Measurements from ENCODE around the gene SCYL3.
"Not testable (repeated sequence)": the region's sequence is repeated elsewhere in the genome, so short reads cannot be mapped to it uniquely, and the experiment has no call there.

Gene SCYL3

GRCh38 chr1:169869426-169869825 is 24.3 kb downstream of the SCYL3 start:
- DNase-seq, result no peak

DNA sequence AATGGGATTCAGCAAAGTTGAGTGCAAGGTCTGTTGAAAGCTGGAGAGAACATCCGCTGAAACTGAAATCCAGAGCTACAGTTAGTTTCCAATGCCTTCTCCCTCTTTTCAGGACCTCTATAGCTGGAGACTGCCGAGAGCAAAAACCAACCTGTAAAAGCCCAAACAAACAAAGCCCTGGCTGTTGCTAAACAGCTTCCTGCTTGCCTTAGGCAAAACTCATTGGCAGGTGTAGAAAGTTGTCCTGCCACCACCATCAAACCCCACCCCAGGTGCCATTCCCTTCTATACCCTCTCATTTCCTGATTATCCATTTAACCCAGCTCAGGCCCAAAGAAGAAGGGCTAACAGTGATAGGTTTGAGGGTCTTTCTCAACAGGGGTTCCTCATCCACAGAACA is 24.7 kb downstream of the SCYL3 start:
- no peak for DNase-seq

DNA sequence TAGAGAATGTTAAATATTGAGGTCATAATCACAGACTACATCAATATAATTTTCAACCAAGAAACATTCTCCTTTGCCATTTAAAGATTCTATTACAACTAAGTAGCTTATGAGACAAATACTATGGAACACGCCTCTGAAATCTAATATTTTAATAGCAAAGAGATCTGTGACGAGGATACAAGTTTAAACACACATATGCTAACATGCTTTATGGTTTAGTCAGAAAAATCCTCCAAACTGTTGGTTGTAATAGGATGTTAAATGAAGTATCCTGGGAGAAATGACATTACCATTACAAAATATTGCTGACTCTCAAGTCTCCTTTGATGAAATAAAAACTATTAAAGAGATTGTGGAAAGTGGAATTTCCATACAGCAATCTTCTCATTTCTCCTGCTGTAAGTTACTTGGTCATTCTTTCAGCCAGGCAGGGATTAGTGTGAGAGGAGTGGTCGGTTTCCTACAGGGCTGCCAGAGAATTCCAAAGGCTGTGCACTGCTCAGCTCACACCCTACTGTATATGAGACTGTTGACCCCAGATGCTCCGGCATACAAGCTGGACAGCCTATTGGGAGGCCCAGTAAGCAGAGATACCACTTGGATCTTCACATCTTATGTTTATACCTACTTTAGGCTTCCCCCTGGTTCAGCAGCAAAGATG is 26.6 kb downstream of the SCYL3 start:
- DNase-seq, result peak; percentile 66

- DNase-seq, result no peak
Observed at GRCh38 chr1:169866577-169866976, 27.1 kb downstream of the SCYL3 start.

- DNase-seq, result not testable (repeated sequence)
Observed at GRCh38 chr1:169864531-169864930, 29.2 kb downstream of the SCYL3 start.

GRCh38 chr1:169860750-169861149 is 32.9 kb downstream of the SCYL3 start:
- no peak for DNase-seq

DNA sequence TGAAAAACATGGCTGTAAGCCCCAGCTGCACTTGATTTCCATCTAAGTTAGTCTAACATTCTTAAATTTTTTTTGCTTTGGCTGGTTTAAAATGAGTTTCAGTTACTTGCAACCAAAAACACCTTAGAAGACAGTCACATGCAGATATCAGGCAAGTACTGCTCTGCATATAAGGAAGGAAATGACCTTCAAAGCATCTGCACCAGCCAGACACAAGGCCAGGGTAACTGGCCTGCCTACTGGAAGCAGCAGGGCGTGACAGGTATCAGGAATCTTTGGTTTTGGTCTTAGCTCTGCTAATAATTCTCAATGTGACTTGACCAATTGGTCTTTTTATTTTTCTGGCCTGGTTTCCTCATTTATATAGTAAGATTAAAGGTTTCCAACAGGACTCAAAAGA is 33.5 kb downstream of the SCYL3 start:
- DNase-seq, result no peak

- DNase-seq, result no peak
Observed at GRCh38 chr1:169859001-169859400, 34.7 kb downstream of the SCYL3 start.

DNA sequence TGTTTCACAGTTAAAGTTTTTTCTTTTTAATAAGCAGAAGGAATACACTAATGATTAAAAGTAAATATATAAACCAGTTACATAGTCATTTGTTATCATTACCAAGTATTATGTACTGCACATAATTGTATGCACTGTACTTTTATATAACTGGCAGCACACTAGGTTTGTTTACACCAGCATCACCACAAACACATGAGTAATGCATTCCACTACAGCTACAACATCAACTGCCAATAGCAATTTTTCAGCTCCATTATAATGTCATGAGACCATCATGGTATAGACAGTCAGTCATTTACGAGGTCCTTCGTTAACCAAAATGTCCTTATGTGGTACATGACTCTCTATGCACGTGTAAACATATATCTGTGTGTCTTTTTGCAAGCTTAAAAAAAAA is 35.2 kb downstream of the SCYL3 start:
- no peak for DNase-seq

GRCh38 chr1:169853341-169853740 is 40.4 kb downstream of the SCYL3 start:
- peak; percentile 70 for DNase-seq

GRCh38 chr1:169849346-169850022 is 44.2 kb downstream of the SCYL3 start:
- no peak for DNase-seq

DNA sequence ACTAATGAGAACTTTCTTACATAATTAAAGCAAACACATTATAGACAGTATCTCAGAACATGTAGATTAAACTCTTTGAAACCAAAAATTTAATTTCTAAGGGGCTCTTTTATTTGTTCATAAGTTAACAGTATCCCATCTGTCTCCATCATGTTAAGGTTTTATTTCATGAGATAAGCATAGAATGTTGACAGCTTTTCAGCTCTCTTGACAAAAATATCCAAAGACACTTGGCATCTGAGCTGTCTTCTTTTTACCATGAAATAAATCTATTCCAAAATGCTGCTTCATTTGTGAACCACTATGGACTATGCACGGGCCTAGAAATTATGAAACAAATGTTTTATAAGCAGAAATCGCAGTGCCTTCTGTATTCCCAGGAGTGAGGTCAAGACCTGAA is 45.2 kb downstream of the SCYL3 start:
- DNase-seq, result no peak

- no peak for DNase-seq
Observed at GRCh38 chr1:169844941-169845608, 48.6 kb downstream of the SCYL3 start.

DNA sequence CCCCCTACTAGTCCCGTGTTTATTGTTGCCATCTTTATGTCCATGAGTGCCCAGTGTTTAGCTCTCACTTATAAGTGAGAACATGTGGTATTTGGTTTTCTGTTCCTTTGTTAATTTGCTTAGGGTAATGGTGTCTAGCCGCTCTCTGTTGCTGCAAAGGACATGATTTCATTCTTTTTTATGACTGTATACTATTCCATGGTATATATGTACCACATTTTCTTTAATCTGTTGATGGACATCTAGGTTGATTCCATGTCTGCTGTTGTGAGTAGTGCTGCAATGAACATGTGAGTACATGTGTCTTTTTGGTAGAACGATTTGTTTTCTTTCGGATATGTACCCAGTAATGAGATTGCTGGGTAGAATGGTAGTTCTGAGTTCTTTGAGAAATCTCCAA is 54.8 kb downstream of the SCYL3 start:
- no peak for DNase-seq

- no peak for DNase-seq
Observed at GRCh38 chr1:169836198-169836597, 57.5 kb downstream of the SCYL3 start.

DNA sequence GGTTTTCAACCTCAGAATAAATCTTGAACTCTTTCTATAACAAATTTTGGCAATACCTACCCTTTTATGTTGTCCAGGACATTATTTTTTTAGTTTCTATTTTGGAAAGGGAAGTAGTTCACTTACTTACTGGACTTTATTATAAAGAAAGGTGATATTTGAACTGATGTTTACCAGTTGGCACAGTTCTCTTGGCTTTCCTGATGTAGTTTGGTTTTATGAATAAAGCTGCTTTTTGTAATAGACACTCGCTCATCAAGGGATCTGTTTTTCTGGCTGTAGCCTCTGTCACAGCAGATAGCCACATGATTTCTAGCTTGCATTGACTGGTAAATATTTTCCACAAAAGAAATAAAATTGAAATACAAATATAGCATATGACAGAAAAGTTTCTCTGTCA is 58.0 kb downstream of the SCYL3 start:
- DNase-seq, result no peak

- DNase-seq, result no peak
Observed at GRCh38 chr1:169834869-169835268, 58.8 kb downstream of the SCYL3 start.

GRCh38 chr1:169833179-169833901 is 60.4 kb downstream of the SCYL3 start:
- no peak for DNase-seq

DNA sequence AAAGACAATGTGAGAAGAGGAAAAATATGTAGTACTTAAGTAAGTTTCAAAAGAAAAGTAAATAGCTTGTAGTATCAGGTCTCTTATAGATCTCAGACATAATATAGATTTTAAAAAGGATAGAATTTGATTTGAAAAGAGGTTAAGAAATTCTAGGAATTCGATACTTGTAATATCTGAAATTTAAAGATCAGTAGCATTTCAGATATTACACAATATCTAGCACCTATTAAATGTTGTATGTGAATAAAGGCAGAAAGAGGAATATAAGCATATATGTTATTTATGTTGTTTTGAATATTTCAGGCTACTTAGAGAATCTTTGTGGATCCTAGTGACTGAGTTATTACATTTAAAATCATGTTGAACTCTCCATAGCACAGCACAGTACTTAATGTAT is 64.0 kb downstream of the SCYL3 start:
- DNase-seq, result no peak

GRCh38 chr1:169824153-169824552 is 69.5 kb downstream of the SCYL3 start:
- DNase-seq, result no peak

DNA sequence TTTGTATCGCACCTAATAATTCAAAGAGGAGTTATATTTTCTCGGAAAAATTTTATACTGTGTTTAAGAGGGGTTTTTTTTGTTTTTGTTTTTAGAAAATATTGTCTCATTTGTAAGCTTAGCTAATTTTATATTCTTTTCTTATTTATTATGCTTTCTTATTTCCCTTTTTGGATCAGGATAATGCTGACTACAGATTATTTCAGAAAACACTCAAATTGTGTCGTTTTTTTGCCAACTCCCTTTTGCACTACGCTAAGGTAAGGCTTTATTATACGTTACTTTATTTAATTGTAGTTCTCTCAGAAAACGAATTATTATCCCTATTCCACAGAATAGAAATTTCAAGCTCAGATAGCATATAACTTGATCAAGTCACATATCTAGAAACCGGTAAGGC is 72.2 kb downstream of the SCYL3 start:
- DNase-seq, result no peak

- no peak for DNase-seq
Observed at GRCh38 chr1:169816617-169817016, 77.1 kb downstream of the SCYL3 start.

GRCh38 chr1:169814265-169814664 is 79.4 kb downstream of the SCYL3 start:
- no peak for DNase-seq

GRCh38 chr1:169812131-169812530 is 81.6 kb downstream of the SCYL3 start:
- DNase-seq, result no peak

Data from right hindlimb (tissue), 1 donor.